Stimulated activated CD4-positive, alpha-beta T cell treated with anti-CD3 and anti-CD28 coated beads, Interleukin-1b, Interleukin-23, amount 100 ng/mL, for 1 hour (primary cell): ENCODE measurements around the gene BTBD9.

Experiments used
- DNase-seq, 2 donors: peaks; one replicate each; pipeline ENCODE4 v3.0.0-alpha.2; 2020; ENCODE audit warnings: low read depth in 2 of 2

BTBD9 gene

DNA sequence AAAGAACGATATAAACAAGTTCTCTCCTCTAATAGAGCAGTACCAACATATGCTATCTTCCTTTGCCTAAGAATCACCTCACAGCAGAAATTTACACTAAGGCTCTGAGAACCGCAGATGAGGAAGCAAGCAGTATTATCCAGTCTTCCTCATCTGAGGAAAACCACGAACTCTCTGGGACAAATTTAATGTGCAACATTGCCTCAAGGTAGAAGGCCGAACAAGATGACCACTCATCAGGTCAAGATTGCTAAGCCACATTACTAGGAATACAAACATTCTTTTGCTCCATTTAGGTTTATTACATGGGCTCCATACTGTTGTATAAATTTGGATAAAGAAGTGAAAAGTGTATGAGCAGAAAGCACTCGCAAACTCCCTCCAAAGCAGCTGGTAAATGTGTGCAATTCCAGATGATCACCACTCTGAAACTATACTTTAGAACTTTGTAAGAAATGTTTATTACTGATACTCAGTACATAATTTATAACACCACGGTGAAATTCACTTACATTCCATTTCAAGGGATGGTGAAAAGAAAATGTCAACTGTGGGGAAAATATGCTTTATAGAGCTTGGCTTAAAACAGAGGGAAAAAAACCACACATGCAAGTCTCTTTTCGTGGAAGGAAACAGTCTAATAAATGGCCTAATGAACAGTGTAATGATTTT, 398.4 kb downstream of the BTBD9 start:
- no peak for DNase-seq

- DNase-seq = no peak
Observed at GRCh38 chr6:38239719-38240451, 399.8 kb downstream of the BTBD9 start.

DNA sequence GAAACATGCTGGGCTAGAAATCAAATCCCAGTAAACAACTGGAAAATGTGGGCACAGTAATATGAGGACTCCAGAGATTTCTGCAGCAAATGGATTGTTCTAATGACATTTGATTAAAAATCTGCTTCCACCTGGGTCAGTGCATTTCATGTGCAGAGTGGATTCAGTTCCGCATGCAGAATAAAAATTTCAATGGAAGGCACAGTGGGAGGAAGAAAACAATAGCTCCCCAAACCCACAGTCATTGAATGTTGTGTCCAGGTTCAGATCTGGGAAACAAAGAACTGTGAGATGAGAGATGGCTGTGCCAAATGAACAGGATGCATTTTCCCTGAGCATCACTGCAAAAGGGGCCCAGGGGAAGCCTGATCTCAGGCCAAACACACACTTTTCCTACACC, 403.1 kb downstream of the BTBD9 start:
- DNase-seq = no peak

- no peak for DNase-seq
Observed at GRCh38 chr6:38234934-38235682, 404.6 kb downstream of the BTBD9 start.

GRCh38 chr6:38234141-38234540, 405.6 kb downstream of the BTBD9 start:
- no peak for DNase-seq

GRCh38 chr6:38233161-38233791, 406.5 kb downstream of the BTBD9 start:
- DNase-seq = no peak

DNA sequence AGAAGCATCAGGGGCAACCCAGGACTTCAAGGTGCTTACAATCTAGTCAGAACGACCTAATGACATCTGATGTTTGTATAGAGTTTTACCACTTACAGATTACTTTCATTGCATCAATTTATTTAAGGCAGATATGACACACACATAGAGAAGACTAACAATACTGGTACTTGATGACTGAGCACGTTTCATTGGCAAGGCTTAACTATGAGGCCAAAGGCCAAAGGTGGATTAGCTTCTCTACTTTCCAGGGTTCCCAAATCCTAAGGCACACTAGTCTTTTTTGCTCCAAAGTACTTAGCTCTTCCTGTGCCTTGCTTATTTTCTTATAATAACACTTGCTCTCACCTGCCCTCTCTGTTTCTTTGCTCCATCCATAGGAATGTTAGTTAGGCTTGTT, 414.0 kb downstream of the BTBD9 start:
- no peak for DNase-seq

DNA sequence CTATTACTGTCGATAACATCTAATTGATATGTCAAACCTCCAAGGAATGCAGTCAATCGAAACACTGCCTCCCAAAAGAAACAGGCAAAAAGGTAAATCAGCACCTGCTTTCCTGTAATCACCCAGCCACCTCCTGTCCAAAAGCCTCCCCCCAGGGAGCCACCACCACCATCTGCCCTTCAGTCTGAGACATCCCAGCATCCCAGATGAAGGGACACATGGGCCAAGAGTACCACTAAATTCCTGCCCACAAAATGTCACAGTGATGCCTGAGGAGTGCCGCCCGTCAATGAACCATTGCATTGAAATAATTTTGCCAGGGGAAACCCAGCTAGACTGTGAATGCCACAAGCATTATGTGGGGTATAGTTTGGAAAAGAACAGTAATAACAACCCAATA, 418.5 kb downstream of the BTBD9 start:
- no peak for DNase-seq

GRCh38 chr6:38220069-38220723, 419.5 kb downstream of the BTBD9 start:
- DNase-seq = no peak

DNA sequence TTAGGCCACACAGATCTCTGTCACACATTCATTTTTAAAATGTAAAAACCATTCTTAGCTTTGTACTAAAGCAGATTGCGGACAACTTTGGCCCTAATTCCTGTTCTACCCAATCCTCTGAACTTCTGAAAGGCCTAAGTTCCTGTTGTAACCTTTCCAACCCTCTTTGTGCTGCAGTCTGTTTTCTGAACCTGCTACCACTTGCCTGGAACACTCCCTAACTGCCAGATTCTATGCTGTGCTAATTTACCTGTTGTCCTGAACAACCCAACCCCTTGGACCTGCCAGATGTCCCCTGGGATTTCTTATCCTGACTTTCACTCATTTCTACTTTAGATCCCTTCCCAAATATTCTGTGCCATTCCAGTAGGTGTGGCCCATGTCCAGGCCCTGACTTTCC, 421.5 kb downstream of the BTBD9 start:
- no peak for DNase-seq

GRCh38 chr6:38216451-38216850, 423.3 kb downstream of the BTBD9 start:
- DNase-seq = no peak

DNA sequence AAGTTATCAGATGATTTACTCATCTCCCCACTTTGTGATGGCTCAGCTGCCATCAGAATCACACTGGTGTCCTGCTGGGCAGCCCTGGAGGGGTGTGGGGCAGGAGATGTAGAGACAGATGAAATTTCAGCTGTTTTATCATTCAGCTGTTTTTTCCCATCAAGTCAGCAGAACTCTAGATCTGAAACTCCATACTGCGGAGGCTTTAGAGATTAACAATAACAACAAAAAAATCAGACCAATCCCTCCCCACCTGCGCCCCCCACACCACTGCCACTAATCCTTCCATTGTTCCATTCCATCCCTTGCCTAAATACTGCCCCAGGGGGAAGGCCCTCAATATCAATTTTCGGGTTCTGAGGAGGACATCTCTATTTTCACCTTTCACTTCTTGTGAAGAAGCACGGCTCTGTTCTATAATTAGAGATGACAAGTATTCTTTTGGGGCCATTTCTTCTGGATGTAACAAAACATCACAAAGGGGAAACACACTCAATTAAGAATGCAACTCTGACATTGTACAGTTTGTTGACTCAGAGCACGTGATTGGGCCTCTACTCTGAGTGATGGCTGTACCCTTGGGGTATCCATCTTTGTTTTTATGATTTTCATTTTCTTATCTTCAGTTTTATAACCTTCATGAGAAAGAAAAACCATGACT, 423.9 kb downstream of the BTBD9 start:
- no peak for DNase-seq

- no peak for DNase-seq
Observed at GRCh38 chr6:38215225-38215624, 424.5 kb downstream of the BTBD9 start.

GRCh38 chr6:38214159-38214558, 425.6 kb downstream of the BTBD9 start:
- no peak for DNase-seq

DNA sequence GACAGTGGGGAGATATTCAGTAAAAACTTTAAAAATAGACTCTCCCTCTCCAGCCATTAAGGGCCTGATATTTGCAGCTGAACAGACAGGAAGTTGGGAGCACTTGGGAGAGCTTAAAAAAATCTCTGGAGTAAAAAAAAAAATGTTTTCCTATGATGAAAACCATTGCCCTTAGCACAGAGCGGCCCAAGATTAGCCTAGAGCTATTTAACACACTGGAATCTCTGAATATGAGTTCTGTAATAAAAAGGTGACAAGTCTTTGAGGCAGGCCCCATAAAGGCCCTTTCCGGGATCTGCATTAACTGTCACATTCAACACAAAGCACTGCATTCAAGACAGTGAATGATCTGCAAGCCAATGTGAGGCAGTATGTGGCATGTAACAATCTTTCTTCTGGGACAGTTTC, 426.5 kb downstream of the BTBD9 start:
- no peak for DNase-seq

DNA sequence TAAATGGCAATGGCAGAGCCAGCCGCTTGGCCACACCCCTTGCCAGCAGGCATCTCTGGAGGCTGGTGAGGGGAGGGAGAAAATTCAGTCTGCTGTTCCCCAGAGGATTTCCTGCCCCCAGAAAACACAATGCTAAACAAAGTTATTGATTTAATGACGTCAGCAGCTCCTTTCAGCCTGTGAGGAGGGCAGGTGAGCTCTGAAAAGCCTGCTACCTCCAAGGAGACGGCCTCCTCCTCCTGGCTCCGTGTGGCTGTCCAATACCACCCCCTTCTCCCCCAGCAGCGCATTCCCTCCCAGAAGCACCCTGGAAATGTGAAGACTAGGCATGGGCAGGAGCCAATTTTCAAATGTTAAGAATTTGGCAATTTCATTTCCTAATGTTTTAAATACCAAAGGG, 427.1 kb downstream of the BTBD9 start:
- DNase-seq = no peak

DNA sequence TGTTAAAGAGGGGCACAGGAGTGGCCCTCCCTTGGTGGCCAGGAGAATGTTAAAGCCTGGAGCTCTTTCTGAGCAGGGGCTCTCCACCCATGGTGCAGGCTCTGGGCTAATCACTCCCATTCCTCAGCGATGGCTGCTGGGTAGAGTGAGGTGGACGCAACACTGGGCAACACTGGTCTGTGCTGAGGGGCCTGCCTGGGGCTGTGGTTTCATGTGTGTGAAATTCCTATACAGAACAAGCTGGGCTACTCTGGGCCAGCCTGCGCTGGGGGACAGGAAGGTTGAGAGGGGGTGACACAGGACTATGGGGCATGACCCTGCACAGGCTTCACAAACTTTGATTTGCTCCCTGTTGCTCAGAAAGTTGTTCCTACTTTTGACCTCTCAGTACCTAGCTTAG, 427.6 kb downstream of the BTBD9 start:
- DNase-seq = no peak

DNA sequence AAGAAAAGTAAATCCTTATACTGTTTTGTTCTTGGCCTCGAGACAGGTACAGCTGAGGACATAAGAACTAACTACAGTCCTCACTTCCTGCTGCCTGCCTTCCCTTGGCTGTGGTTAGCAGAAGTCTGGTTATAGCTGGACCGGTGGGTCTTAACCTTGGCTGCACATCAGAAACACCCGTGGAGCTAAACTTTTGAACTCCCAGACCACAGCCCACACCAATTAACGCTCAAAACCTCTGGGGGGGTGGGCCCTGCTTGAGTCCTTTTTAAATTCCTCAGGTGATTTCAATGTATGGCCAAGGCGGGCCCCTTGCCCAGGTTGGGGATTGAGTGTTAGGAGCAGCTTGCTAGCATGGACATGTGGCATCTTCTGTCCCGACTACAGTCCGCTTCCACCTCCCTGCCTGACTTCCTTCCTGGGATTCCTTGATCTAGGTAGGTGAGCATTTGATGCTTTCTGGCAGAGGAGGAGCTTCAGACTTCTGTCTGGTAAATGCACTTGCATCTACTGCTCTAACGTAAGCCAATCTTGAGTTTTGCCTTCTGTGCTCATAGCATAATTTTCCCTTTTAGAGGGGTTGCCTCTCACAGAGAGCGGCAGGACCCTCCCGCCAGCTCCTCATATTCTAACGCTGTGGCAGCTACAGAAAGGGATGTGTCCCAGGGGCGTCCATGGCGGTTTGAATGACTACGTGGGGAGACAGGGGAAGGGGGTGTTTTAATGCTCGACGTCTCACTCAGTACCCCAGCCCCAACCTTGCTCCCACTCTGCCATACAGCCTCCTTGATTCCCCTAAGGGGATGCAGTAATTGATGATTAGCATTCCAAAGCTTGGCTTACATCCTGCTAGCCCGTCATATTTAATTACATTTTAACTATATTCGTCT, 430.1 kb downstream of the BTBD9 start:
- no peak for DNase-seq

DNA sequence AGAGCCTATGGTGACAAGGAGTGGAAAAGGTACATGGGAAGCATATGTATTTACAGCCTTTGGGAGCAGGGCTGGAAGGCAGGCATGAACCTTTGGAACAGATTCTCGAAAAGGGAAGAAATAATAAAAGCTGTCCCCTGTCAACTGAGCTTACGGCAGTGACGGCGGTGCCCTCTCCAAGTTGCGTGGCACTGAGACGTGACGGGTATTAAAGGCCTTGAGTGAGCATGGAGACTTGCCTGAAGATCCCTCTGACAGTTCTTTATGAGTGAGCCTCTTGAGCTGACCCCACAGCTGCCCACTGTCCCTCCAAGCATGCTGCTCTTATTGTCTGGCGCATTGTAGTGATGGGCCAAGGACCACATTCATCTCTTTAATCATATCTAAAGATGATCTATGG, 431.7 kb downstream of the BTBD9 start:
- DNase-seq = no peak

- DNase-seq = no peak
Observed at GRCh38 chr6:38207375-38207774, 432.4 kb downstream of the BTBD9 start.
